Bronchial epithelial cell (primary cell): ENCODE measurements around the gene NECAP2. TPM values are rescaled to one million over a fixed set of nuclear protein-coding genes. Genes with fewer than 3 reads are reported as not detected.

ENCODE experiments used
- DNase-seq: peaks from one replicate; pipeline ENCODE4 v3.0.0-alpha.2; 2010; ENCODE audit warnings: low read depth
- FAIRE-seq: peaks from 2 replicates; lab custom pipeline; 2011; peaks lifted over from hg19 to GRCh38; lab: Jason Lieb, UNC
- H3K27me3 ChIP-seq: 2 replicates; pipeline ENCODE4 v1.5.1; 2011; ENCODE audit warnings: low read length; ENCODE audit not compliant: control insufficient read depth, insufficient read depth
- H3K36me3 ChIP-seq: 2 replicates; pipeline ENCODE4 v1.5.1; 2011; ENCODE audit warnings: low read length; ENCODE audit not compliant: control insufficient read depth, insufficient read depth
- H3K4me3 ChIP-seq: 2 replicates; pipeline ENCODE4 v1.5.1; 2011; ENCODE audit warnings: mild to moderate bottlenecking, low read depth, low read length, control low read depth
- CTCF ChIP-seq: IDR thresholded peaks from 2 replicates; pipeline ENCODE4 v1.5.1; 2011; ENCODE audit warnings: mild to moderate bottlenecking, moderate library complexity, low read length, control low read depth, inconsistent platforms; ENCODE audit not compliant: insufficient read depth, severe bottlenecking
- total RNA-seq: library from RNA; depleted of rRNA; stranded (reverse); fragments of >200 nt; gene quantifications from 2 replicates; pipeline ENCODE4 v1.2.1, GENCODE V29; 2014

The NECAP2 gene
- total RNA-seq, 1 donor from 2014 or later = 87.7 TPM

GRCh38 chr1:16434501-16434900 is 6.0 kb upstream of the NECAP2 start:
- no peaks in the 10 kb centered on the region for H3K36me3 ChIP-seq
- peak; percentile 46 for DNase-seq
- no peaks in the 10 kb centered on the region for H3K27me3 ChIP-seq
- no peak overlapping the region for H3K4me3 ChIP-seq
- no peak for FAIRE-seq
- TF ChIP-seq CTCF = no peak

- FAIRE-seq (no peak), DNase-seq (peak; percentile 30)
- Histone ChIP-seq H3K27me3 (no peaks in the 10 kb centered on the region), H3K4me3 (no peak within 1 kb of the TSS), H3K36me3 (no peaks in the 10 kb centered on the region)
- TF ChIP-seq CTCF = no peak
These were observed 3.5 kb upstream of the NECAP2 start, which contains the start of gene SPATA21 for GRCh38 chr1:16436946-16437474. SPATA21 (minus strand) TSS chr1:16437424; CDS start chr1:16431371, 6,053 bp downstream.

GRCh38 chr1:16438516-16438915 is 2.0 kb upstream of the NECAP2 start:
- TF ChIP-seq CTCF = no peak
- Histone ChIP-seq H3K27me3 (no peaks in the 10 kb centered on the region), H3K4me3 (no peak overlapping the region), H3K36me3 (peaks cover 2% of the 10 kb centered on the region)
- FAIRE-seq (no peak), DNase-seq (no peak)

- no peak for DNase-seq
These were observed 1.6 kb upstream of the NECAP2 start for GRCh38 chr1:16438924-16439323.

GRCh38 chr1:16440131-16440469 is 424 bp upstream of the NECAP2 start:
- TF ChIP-seq CTCF = no peak
- DNase-seq (no peak), FAIRE-seq (no peak)
- no peaks in the 10 kb centered on the region for H3K27me3 ChIP-seq
- H3K4me3 ChIP-seq = peak overlapping the region; percentile 97
- peaks cover 13% of the 10 kb centered on the region for H3K36me3 ChIP-seq

More at GRCh38 chr1:16438924-16439323, 1.6 kb upstream of the NECAP2 start:
- no peaks in the 10 kb centered on the region for H3K27me3 ChIP-seq
- FAIRE-seq = no peak
- H3K36me3 ChIP-seq = peaks cover 6% of the 10 kb centered on the region
- TF ChIP-seq CTCF = no peak
- no peak overlapping the region for H3K4me3 ChIP-seq

GRCh38 chr1:16441282-16441665 is 750 bp downstream of the NECAP2 start:
- peaks cover 17% of the 10 kb centered on the region for H3K36me3 ChIP-seq
- peak; percentile 45 for DNase-seq
- no peak for FAIRE-seq
- peak overlapping the region; percentile 97 for H3K4me3 ChIP-seq
- H3K27me3 ChIP-seq = no peaks in the 10 kb centered on the region
- TF ChIP-seq CTCF = no peak
